Kasumi-1 (cell line): ENCODE measurements around the gene PPP1R15A.
"Not testable (repeated sequence)": the region's sequence is repeated elsewhere in the genome, so short reads cannot be mapped to it uniquely, and the experiment has no call there.

Experiments used
- DNase-seq, 2 experiments: peaks; one replicate each; lab custom pipeline; 2025; lab: John Stamatoyannopoulos, UW

Gene PPP1R15A

DNA sequence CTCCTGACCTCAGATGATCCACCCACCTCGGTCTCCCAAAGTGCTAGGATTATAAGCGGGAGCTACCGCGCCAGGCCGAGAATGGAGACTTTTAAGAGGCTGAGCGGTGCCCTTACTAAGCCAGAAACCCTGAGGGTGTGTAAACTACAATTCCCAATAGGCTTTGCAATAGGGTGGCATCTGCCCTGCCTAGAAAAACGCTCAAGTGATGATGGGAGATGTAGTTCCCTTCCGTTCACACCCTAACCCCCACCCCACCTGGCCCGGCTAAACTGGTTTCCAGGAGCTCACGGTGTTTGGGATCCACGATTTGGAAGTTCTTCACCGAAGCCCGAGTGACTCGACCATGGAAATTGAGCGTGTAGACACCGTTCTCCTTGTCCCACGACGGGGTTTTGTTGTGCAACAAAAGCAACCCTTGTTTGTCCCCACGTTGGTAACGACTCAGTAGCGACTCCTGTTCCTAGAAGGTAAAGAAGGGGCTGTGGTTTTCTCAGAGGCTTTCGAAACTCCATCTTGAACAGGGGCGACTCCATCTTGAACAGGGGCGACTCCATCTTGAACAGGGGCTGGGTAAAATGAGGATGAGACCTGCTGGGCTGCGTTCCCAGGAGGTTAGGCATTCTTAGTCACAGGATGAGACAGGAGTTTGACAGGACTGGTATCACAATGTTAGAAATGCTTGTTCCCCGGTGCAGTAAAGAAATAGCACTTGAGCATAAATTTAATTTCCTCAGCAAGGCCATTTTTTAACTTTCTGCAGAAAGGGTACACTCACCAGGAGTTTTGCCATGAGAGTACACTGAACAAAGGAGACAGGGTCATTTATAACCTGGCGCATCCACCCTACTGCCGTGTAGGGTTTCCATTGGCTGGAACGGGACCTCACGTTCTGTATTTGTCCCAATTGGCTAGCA lies 9.8 kb downstream of the PPP1R15A start:
- DNase-seq, result peak; percentile 29 to 40

DNA sequence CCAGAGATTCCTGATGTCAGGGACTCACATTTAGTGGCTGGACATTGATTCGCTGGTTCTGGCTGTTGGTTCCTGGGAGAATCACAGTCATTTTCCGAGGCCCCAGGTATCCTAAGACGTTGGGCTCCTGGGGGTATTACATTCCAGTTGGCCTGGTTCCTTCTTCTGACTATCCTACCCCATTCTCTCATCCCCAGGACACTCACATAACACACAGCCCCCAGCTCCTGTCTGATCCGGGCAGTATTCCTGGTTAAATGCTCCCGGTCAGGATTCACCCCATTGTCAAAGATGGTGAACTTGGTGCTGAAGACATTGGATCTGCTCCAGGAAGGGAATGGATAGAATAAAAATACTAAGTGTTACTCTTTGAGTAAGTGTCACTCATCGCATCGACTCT lies 11.5 kb downstream of the PPP1R15A start:
- DNase-seq, result no peak

- no peak for DNase-seq
These were observed 15.8 kb downstream of the PPP1R15A start for GRCh38 chr19:48887861-48888612.

GRCh38 chr19:48889496-48889895 lies 17.3 kb downstream of the PPP1R15A start:
- DNase-seq, result not testable (repeated sequence)

DNA sequence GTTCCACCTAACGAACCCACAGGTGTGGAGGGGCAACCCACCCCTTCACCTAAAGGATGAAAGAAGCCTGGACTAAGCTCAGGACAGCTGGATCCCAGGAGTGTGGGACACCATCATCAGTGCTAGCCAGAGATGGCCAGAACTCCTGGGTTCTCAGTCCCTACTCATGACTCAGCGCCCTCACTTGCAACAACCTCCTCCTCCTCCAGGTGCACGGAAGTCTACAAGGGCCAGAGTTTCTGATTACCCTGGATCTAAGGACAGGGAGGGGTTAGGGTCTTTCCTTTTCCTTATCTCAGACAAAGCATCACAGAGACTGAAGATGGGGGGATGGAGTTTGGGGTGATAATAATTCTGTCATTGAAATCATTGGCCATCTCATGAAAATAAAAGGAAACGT lies 18.3 kb downstream of the PPP1R15A start:
- DNase-seq, result no peak

GRCh38 chr19:48895226-48895625 lies 23.0 kb downstream of the PPP1R15A start:
- no peak for DNase-seq

DNA sequence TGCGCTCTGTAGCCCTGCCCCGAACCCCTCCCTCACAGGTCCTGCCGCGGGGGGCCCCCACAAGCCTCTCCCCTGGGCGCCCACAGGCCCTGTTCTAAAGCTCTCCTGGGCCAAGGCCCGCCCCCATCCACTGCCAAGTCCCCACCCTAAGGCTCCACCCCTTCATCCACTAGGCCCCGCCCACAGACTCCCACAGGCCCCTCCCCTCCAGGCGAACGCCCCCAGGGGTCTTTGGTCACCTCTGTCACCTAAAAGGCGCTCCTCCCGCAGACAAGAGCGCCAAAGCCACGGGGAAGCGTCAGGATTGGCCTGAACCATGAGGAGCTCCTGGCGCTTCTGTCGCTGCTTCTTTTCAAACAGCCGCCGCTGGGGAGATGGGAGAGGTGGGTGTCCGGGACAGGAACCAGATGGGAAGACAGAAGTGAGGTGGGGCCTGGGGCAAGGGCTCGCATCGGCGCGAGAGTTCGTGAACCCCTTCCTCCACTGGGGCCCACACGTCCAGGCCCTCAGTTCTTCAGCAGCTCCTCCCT lies 24.0 kb downstream of the PPP1R15A start:
- no peak for DNase-seq

DNA sequence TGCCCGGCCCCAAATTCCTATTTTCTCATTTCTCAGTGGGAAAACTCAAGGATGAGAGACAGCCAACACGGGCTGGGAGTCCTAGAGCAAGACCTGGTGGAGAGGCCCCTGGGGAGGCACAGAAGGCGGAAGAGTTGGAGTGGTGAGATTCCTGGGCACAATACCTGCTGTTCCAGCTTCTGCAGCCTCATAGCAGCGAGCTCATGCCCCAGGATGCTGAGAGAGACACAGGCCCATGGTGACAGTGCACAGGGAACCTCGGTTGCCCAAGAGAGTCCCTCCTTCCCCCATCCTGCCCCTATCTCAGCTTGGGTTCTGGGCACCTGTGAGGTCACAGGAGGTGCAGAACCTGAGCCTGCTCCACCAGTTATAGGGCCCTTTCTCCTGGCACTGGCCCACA lies 25.0 kb downstream of the PPP1R15A start:
- DNase-seq, result no peak

DNA sequence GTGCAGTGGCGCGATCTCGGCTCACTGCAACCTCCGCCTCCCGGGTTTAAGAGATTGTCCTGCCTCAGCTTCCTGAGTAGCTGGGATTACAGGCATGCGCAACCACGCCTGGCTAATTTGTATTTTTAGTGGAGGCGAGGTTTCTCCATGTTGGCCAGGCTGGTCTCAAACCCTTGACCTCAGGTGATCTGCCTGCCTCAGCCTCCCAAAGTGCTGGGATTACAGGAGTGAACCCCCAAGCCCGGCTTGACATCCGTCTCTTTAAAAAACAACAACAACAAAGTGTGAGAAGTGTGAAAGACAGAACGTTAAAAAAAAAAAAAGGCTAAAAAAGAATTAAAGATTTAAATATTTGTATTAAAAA lies 27.1 kb downstream of the PPP1R15A start:
- DNase-seq, result not testable (repeated sequence)

GRCh38 chr19:48899781-48900476 lies 27.7 kb downstream of the PPP1R15A start, which contains the start of gene NUCB1:
Gene NUCB1, plus strand, starts transcription at chr19:48900312. Its CDS starts 485 bp downstream, at chr19:48900797.
- DNase-seq, result peak; percentile 93 to 97

- peak; percentile 44 to 73 for DNase-seq
These were observed 28.5 kb downstream of the PPP1R15A start for GRCh38 chr19:48900477-48901406.

GRCh38 chr19:48902291-48902690 lies 30.1 kb downstream of the PPP1R15A start:
- DNase-seq, result not testable (repeated sequence)

GRCh38 chr19:48903788-48904187 lies 31.6 kb downstream of the PPP1R15A start:
- not testable (repeated sequence) for DNase-seq

DNA sequence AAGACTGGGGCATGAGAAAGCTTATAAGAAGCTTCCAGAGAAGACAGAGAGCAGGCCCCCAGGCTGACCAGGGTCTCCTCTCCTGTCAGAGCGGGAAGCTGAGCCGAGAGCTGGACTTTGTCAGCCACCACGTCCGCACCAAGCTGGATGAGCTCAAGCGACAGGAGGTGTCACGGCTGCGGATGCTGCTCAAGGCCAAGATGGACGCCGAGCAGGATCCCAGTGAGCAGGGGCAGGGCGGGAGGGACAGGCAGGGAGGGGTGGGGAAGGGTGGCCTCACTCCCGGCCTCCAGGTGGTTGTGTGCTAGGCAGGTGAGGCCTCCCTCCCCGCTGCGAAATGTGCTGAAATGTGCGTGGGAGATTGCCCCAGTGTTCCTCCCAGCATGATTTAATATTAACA lies 33.4 kb downstream of the PPP1R15A start:
- DNase-seq, result no peak

DNA sequence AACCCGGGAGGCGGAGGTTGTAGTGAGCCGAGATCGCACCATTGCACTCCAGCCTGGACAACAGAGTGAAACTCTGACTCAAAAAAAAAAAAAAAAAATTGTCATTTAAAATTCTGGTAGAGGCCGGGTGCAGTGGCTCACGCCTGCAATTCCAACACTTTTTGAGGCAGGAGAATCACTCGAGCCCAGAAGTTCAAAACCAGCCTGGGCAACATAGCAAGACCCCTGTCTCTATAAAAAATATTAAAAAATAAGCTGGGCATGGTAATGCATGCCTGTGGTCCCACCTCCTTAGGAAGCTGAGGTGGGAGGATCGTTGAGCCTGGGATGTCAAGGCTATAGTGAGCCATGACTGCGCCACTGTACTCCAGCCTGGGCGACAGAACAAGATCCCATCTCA lies 34.1 kb downstream of the PPP1R15A start:
- no peak for DNase-seq

DNA sequence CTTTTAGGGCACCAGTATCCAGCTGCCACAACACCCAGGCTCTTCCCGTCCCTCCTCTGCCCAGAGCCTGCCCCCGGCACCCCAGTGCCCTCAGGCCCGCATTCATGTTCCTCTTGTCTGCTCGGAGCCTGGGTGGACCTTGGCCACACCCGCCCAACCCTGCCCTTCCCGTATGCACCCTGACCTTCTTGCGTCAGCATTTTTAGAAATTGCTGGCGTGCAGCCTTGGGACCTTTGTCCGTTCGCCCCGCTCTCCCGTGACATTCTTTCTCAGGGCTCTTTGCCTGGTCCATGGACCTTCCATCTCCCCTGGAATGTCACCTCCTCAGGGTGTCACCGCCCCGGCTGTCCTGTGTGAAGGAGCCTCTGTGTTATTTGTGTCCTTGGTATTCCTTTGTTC lies 35.5 kb downstream of the PPP1R15A start:
- no peak for DNase-seq

GRCh38 chr19:48909424-48910077 lies 37.3 kb downstream of the PPP1R15A start:
- DNase-seq, result not testable (repeated sequence)

DNA sequence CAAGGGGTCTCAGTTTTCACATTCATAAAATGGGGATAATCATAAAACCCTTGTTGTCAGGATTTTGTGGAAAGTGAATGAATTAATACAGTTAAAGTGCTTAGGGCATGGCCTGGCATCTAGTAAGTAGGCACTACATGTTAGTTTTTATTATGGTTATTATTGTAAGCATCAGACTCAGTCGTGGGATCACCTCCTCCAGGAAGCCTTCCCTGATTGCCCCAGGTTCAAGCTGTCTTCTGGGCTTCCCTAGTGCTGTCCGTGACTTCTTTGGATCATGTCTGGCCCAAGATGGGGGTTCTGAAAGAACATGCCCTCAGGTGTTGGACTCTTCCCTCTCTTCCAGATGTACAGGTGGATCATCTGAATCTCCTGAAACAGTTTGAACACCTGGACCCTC lies 38.6 kb downstream of the PPP1R15A start:
- DNase-seq, result no peak

DNA sequence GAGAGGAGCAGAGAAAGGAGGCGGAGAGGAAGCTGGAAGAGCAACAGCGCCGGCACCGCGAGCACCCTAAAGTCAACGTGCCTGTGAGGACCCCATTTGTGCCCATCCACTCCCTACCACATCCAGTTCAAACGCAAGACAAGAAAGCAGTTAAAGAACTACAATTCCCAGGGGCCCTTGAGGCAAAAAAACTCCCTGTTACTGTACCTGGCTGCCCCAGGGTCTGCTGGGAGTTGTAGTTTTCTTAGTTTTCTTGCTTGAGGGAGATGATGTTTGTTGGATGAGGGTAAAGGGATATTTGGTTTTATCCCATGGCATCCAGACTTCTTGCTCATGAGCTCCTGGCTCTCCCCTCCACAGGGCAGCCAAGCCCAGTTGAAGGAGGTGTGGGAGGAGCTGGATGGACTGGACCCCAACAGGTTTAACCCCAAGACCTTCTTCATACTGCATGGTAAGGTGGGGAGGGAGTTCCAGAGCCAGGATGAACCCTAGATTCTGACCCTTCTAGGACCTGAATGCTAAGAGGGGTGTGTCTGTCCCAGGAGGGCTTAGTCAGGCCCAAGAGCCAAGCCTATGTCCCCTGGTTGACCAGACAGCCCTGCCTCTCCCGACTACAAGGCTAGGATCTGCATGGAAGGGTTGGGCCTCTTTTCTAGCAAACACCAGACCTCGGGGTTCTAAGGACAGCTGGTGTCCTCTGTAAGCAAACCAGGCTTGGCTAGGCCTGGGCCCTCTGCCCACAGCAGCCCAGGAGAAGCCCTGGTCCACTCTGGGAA lies 41.1 kb downstream of the PPP1R15A start:
- peak; percentile 22 to 25 for DNase-seq

- DNase-seq, result no peak
These were observed 42.0 kb downstream of the PPP1R15A start for GRCh38 chr19:48914181-48914580.
